ENCODE measurements around the gene RERE. TPM values are rescaled to one million over a fixed set of nuclear protein-coding genes. Genes with fewer than 3 reads are reported as not detected.

The RERE gene
- total RNA-seq, 1 experiment from 2014 or later: 40.6 TPM

DNA sequence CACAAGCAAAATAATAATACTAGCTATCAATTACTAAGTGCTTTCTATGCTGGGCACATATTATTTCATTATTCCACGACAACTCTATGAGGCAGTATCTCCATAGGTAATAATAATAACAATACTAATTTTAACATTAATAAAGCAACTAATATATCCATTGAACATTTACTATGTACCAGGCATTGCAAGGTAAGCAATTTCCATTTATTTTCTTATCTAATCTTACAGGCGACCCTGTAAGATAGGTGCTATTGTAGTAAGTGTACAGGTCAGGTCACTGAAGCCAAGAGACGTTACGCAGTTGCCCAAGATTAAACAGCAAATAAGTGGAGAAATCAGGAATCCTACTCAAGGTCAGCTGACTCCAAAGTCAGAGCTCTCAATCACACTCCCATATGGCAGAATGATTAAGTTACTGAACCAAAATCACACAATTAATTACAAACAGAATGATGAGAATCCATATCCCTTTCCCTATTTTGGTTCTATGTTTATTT, 301.1 kb downstream of the RERE start:
- H4K20me1 ChIP-seq (ENCODE audit: insufficient read depth): no peaks in the 10 kb centered on the region
- peaks cover 0 to 3% of the 10 kb centered on the region in 2 experiments; a peak in 2 of 4 replicates for H3K4me1 ChIP-seq (ENCODE audit: control insufficient read depth in 1 of 2, insufficient read depth in 2 of 2, low read length in 2 of 2)
- H3K27ac ChIP-seq (ENCODE audit: low read depth, low read length): no peak overlapping the region
- no peaks in the 10 kb centered on the region for H3K27me3 ChIP-seq (ENCODE audit: insufficient read depth, low read length)
- CTCF ChIA-PET: no interaction called here
- BruUV-seq (replicated peaks): no TSS peak
- no peak overlapping the region for H3K4me2 ChIP-seq (ENCODE audit: low read length)
- no peak overlapping the region for H3K4me3 ChIP-seq (replicated peaks in 1 of 2; ENCODE audit: low read depth in 1 of 2, low read length in 2 of 2)
- no peak for DNase-seq (ENCODE audit: low read depth, low spot score)
- no peak overlapping the region for H3K9ac ChIP-seq (ENCODE audit: low read length)
- POLR2A ChIA-PET: no interaction called here
- ATAC-seq: no peak
- no peaks in the 10 kb centered on the region for H3K36me3 ChIP-seq (ENCODE audit: control insufficient read depth in 1 of 2, insufficient read depth in 2 of 2, low read length in 2 of 2)
- intact Hi-C loops (cut with micrococcal nuclease): no loop called here
- no peaks in the 10 kb centered on the region; the same call in 1 of the 2 replicates for H3K79me2 ChIP-seq (ENCODE audit: insufficient read depth, low read length)
- no peaks in the 10 kb centered on the region for H3K9me2 ChIP-seq (ENCODE audit: insufficient read depth)
- H3K9me3 ChIP-seq (ENCODE audit: control insufficient read depth in 1 of 2, insufficient read depth in 1 of 2, low read depth in 1 of 2, low read length in 2 of 2): no peaks in the 10 kb centered on the region
- no peak for TF ChIP-seq SRF (IDR thresholded peaks at IDR 0.05; ENCODE audit: low read depth)
- no peak for TF ChIP-seq CBX3 (IDR thresholded peaks at IDR 0.05; ENCODE audit: low read depth)
- TF ChIP-seq POLR2AphosphoS5 (IDR thresholded peaks at IDR 0.05; ENCODE audit: low read depth, low read length): no peak
- TF ChIP-seq, protein P1, sequence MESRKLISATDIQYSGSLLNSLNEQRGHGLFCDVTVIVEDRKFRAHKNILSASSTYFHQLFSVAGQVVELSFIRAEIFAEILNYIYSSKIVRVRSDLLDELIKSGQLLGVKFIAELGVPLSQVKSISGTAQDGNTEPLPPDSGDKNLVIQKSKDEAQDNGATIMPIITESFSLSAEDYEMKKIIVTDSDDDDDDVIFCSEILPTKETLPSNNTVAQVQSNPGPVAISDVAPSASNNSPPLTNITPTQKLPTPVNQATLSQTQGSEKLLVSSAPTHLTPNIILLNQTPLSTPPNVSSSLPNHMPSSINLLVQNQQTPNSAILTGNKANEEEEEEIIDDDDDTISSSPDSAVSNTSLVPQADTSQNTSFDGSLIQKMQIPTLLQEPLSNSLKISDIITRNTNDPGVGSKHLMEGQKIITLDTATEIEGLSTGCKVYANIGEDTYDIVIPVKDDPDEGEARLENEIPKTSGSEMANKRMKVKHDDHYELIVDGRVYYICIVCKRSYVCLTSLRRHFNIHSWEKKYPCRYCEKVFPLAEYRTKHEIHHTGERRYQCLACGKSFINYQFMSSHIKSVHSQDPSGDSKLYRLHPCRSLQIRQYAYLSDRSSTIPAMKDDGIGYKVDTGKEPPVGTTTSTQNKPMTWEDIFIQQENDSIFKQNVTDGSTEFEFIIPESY (IDR thresholded peaks at IDR 0.05; ENCODE audit: extremely low read depth, insufficient replicate concordance, low read length): no peak
- TF ChIP-seq ELF1 (IDR thresholded peaks at IDR 0.05; ENCODE audit: borderline replicate concordance, low read depth): no peak
- TF ChIP-seq, protein P2, sequence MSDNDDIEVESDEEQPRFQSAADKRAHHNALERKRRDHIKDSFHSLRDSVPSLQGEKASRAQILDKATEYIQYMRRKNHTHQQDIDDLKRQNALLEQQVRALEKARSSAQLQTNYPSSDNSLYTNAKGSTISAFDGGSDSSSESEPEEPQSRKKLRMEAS (IDR thresholded peaks at IDR 0.05): no peak
- no peak for TF ChIP-seq SP1 (IDR thresholded peaks at IDR 0.05; ENCODE audit: low read depth)
- TF ChIP-seq, protein P3, sequence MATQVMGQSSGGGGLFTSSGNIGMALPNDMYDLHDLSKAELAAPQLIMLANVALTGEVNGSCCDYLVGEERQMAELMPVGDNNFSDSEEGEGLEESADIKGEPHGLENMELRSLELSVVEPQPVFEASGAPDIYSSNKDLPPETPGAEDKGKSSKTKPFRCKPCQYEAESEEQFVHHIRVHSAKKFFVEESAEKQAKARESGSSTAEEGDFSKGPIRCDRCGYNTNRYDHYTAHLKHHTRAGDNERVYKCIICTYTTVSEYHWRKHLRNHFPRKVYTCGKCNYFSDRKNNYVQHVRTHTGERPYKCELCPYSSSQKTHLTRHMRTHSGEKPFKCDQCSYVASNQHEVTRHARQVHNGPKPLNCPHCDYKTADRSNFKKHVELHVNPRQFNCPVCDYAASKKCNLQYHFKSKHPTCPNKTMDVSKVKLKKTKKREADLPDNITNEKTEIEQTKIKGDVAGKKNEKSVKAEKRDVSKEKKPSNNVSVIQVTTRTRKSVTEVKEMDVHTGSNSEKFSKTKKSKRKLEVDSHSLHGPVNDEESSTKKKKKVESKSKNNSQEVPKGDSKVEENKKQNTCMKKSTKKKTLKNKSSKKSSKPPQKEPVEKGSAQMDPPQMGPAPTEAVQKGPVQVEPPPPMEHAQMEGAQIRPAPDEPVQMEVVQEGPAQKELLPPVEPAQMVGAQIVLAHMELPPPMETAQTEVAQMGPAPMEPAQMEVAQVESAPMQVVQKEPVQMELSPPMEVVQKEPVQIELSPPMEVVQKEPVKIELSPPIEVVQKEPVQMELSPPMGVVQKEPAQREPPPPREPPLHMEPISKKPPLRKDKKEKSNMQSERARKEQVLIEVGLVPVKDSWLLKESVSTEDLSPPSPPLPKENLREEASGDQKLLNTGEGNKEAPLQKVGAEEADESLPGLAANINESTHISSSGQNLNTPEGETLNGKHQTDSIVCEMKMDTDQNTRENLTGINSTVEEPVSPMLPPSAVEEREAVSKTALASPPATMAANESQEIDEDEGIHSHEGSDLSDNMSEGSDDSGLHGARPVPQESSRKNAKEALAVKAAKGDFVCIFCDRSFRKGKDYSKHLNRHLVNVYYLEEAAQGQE (IDR thresholded peaks at IDR 0.05; ENCODE audit: low read depth): no peak
- TF ChIP-seq SIN3A (IDR thresholded peaks at IDR 0.05; ENCODE audit: low read depth): no peak
- TF ChIP-seq TCF7L2 (IDR thresholded peaks at IDR 0.05; ENCODE audit: borderline replicate concordance, extremely low read depth, insufficient read depth, insufficient read length): no peak
- RAD21 ChIA-PET (ENCODE audit: low non-redundant PET in 1 of 2, low total read pairs in 2 of 2, uncharacterized antibody in 2 of 2, unreplicated experiment in 2 of 2): no interaction called here
- H2AFZ ChIP-seq (ENCODE audit: low read depth, low read length, poor library complexity, severe bottlenecking): no peak overlapping the region
